Measurements from ENCODE around the gene CELF4.

DNA sequence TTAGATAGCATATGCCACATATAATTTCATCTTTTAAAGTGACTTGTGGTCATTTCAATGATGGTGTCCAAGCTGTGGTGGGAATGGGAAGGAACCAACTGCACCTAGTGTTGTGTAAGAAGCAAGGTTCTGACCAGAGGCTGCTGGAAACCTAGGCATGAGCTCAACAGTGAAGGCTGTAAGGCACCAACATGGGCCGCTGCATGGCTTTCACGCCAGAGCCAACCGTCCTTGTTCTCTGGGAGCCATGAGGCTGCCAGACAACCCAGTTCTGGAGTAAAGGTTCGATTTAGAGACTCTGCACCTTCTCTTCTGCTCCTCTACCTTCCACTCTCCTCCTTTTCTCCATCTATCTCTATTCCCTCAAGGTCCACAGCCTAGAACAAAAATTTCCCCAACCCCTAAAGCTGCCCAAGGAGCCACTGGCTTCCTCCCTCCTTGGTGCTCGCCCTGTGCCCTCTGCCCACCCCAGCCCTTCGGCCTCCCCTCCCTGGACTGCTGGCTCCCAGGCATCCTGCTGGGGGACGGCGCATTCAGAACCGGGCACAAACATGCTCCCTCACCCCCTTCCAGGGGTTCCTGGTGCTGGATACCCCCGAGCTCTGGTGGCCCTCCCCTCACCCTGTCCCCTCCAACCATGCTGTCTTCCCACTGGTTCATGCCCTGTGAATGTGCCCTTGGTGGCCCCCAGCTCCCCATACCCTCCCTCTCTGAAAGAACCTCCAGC, 305.1 kb downstream of the CELF4 start:
- TF ChIP-seq EP300 (IDR thresholded peaks at IDR 0.05; ENCODE audit: borderline replicate concordance) (no peak), FOXM1 (IDR thresholded peaks at IDR 0.05; ENCODE audit: borderline replicate concordance, low read depth) (no peak), TCF12 (IDR thresholded peaks at IDR 0.05; ENCODE audit: low read depth) (no peak), CEBPB (IDR thresholded peaks at IDR 0.05) (no peak), TAF1 (IDR thresholded peaks at IDR 0.05; ENCODE audit: low read depth) (no peak), ZBTB7A (IDR thresholded peaks at IDR 0.05; ENCODE audit: low read depth) (no peak), NFIC (IDR thresholded peaks at IDR 0.05) (no peak)
- TF ChIP-seq, protein P1, sequence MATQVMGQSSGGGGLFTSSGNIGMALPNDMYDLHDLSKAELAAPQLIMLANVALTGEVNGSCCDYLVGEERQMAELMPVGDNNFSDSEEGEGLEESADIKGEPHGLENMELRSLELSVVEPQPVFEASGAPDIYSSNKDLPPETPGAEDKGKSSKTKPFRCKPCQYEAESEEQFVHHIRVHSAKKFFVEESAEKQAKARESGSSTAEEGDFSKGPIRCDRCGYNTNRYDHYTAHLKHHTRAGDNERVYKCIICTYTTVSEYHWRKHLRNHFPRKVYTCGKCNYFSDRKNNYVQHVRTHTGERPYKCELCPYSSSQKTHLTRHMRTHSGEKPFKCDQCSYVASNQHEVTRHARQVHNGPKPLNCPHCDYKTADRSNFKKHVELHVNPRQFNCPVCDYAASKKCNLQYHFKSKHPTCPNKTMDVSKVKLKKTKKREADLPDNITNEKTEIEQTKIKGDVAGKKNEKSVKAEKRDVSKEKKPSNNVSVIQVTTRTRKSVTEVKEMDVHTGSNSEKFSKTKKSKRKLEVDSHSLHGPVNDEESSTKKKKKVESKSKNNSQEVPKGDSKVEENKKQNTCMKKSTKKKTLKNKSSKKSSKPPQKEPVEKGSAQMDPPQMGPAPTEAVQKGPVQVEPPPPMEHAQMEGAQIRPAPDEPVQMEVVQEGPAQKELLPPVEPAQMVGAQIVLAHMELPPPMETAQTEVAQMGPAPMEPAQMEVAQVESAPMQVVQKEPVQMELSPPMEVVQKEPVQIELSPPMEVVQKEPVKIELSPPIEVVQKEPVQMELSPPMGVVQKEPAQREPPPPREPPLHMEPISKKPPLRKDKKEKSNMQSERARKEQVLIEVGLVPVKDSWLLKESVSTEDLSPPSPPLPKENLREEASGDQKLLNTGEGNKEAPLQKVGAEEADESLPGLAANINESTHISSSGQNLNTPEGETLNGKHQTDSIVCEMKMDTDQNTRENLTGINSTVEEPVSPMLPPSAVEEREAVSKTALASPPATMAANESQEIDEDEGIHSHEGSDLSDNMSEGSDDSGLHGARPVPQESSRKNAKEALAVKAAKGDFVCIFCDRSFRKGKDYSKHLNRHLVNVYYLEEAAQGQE (IDR thresholded peaks at IDR 0.05; ENCODE audit: low read depth) = no peak
- TF ChIP-seq, protein P2, sequence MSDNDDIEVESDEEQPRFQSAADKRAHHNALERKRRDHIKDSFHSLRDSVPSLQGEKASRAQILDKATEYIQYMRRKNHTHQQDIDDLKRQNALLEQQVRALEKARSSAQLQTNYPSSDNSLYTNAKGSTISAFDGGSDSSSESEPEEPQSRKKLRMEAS (IDR thresholded peaks at IDR 0.05) = no peak
- TF ChIP-seq, protein P3, sequence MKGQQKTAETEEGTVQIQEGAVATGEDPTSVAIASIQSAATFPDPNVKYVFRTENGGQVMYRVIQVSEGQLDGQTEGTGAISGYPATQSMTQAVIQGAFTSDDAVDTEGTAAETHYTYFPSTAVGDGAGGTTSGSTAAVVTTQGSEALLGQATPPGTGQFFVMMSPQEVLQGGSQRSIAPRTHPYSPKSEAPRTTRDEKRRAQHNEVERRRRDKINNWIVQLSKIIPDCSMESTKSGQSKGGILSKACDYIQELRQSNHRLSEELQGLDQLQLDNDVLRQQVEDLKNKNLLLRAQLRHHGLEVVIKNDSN (IDR thresholded peaks at IDR 0.05) = no peak

Measured in Ishikawa (cell line).